HepG2 (cell line): ENCODE data around the gene MNT. TPM values are rescaled to one million over a fixed set of nuclear protein-coding genes. Genes with fewer than 3 reads are reported as not detected.

ENCODE experiments used
- CAMTA2 ChIP-seq: sonication (generic); formaldehyde crosslinking; IDR thresholded peaks from 2 replicates; pipeline ENCODE4 v1.4.0; 2020; ENCODE audit warnings: mild to moderate bottlenecking, missing genetic modification reagents, borderline replicate concordance
- CREB3 ChIP-seq: sonication (generic); formaldehyde crosslinking; IDR thresholded peaks from 2 replicates; pipeline ENCODE4 v1.5.0; 2020; ENCODE audit warnings: missing genetic modification reagents
- GATAD2A ChIP-seq: IDR thresholded peaks from 2 replicates; pipeline ENCODE4 v1.6.1; 2016
- HOXA5 ChIP-seq: sonication (generic); formaldehyde crosslinking; IDR thresholded peaks from 2 replicates; pipeline ENCODE4 v1.4.0; 2020; ENCODE audit warnings: missing genetic modification reagents
- HOXA7 ChIP-seq: sonication (generic); formaldehyde crosslinking; IDR thresholded peaks from 2 replicates; pipeline ENCODE4 v1.8.1; 2022; ENCODE audit warnings: mild to moderate bottlenecking, missing genetic modification reagents, moderate library complexity
- IRF2 ChIP-seq: IDR thresholded peaks from 2 replicates; pipeline ENCODE4 v1.6.1; 2018; ENCODE audit warnings: missing genetic modification reagents, missing compliant biosample characterization
- LCORL ChIP-seq, 2 experiments: fragments of 450-650 bp in 1 of 2; sonication (generic) in 1 of 2; formaldehyde crosslinking in 1 of 2; IDR thresholded peaks; 2 replicates each; pipeline versions ENCODE4 v1.5.0 to v1.6.1; 2017 to 2020; ENCODE audit warnings: antibody characterized with exemption in 1 of 2, missing genetic modification reagents in 1 of 2
- PAX8 ChIP-seq: sonication (generic); formaldehyde crosslinking; IDR thresholded peaks from 2 replicates; pipeline ENCODE4 v1.8.0; 2022; ENCODE audit warnings: mild to moderate bottlenecking, missing genetic modification reagents, borderline replicate concordance
- RARG ChIP-seq: sonication (generic); formaldehyde crosslinking; IDR thresholded peaks from 2 replicates; pipeline ENCODE4 v1.4.0; 2020; ENCODE audit warnings: low read depth, mild to moderate bottlenecking, missing genetic modification reagents
- SKIL ChIP-seq: sonication (generic); formaldehyde crosslinking; IDR thresholded peaks from 2 replicates; pipeline ENCODE4 v1.8.0; 2022; ENCODE audit warnings: missing genetic modification reagents, mild to moderate bottlenecking, moderate library complexity, borderline replicate concordance
- SP2 ChIP-seq: sonication (generic); formaldehyde crosslinking; IDR thresholded peaks from 2 replicates; pipeline ENCODE4 v1.5.1; 2020; ENCODE audit warnings: mild to moderate bottlenecking, missing genetic modification reagents
- SRSF4 ChIP-seq: fragments of 200-400 bp; formaldehyde crosslinking; IDR thresholded peaks from one replicate; pipeline ENCODE4 v1.6.1; 2018; ENCODE audit warnings: mild to moderate bottlenecking, low read depth, low read length, moderate library complexity; ENCODE audit not compliant: poor library complexity, severe bottlenecking
- THRA ChIP-seq: sonication (generic); formaldehyde crosslinking; IDR thresholded peaks from 2 replicates; pipeline ENCODE4 v1.4.0; 2020; ENCODE audit warnings: missing genetic modification reagents, borderline replicate concordance
- ZGPAT ChIP-seq: IDR thresholded peaks from 2 replicates; pipeline ENCODE4 v1.6.1; 2016; ENCODE audit warnings: mild to moderate bottlenecking
- ZMAT3 ChIP-seq: sonication (generic); formaldehyde crosslinking; conservative IDR thresholded peaks from 2 replicates; pipeline ENCODE4 v1.7.0; 2021; ENCODE audit warnings: missing genetic modification reagents
- ZNF547 ChIP-seq: sonication (generic); formaldehyde crosslinking; IDR thresholded peaks from 2 replicates; pipeline ENCODE4 v1.5.1; 2020; ENCODE audit warnings: mild to moderate bottlenecking, missing genetic modification reagents
- ZNF607 ChIP-seq: sonication (generic); formaldehyde crosslinking; IDR thresholded peaks from 2 replicates; pipeline ENCODE4 v1.5.1; 2020; ENCODE audit warnings: missing genetic modification reagents, mild to moderate bottlenecking, borderline replicate concordance
- ZNF777 ChIP-seq: sonication (generic); formaldehyde crosslinking; IDR thresholded peaks from 2 replicates; pipeline ENCODE4 v1.4.0; 2020; ENCODE audit warnings: missing genetic modification reagents
- polyA plus RNA-seq, 8 experiments: library from polyadenylated mRNA; depleted of rRNA in 3 of 8; stranded (reverse) in 7 of 8; unstranded in 1 of 8; fragments of >200 nt; fragmentation: Illumina TruSeq in 4 of 8; extraction: Trizol in 4 of 8; gene quantifications; 2 replicates each; pipeline versions ENCODE4 v1.2.1 to v1.2.3, GENCODE V29; 2011 to 2016; ENCODE audit warnings: low read depth in 4 of 8, missing spikeins in 1 of 8, mixed read lengths in 1 of 8; ENCODE audit not compliant: insufficient read depth in 1 of 8
- total RNA-seq, 5 experiments: library from RNA; depleted of rRNA; stranded (reverse); fragments of >200 nt; fragmentation: Illumina TruSeq; extraction: Trizol; gene quantifications; 2 replicates each; pipeline ENCODE4 v1.2.3, GENCODE V29; 2016; ENCODE audit warnings: low read depth in 1 of 5

MNT gene
- total and polyA plus RNA-seq, 2 of the 13 experiments (the other 11 are each of a cell fraction or from before 2014, with no cell fraction given), result 2.1 to 3.5 TPM

GRCh38 chr17:2336852-2337543 lies 63.9 kb downstream of the MNT start, which contains the start of gene SGSM2 (continued):
- TF ChIP-seq THRA, result no peak
- TF ChIP-seq ZNF607, result no peak
- 0 out of 2 replicates have a peak, but pooled peaks have one; percentile 19 for TF ChIP-seq ZNF547 (CRISPR knock-in tag)
- peak; percentile 97 for TF ChIP-seq ZNF777
- TF ChIP-seq ZGPAT, result 0 out of 2 replicates have a peak, but pooled peaks have one; percentile 12
- TF ChIP-seq CAMTA2, result 0 out of 2 replicates have a peak, but pooled peaks have one; percentile 27
- TF ChIP-seq SP2 (CRISPR knock-in tag), result no peak
- no peak for TF ChIP-seq IRF2 (CRISPR knock-in tag)
- no peak for TF ChIP-seq HOXA7 (CRISPR knock-in tag)
- no peak for TF ChIP-seq GATAD2A (CRISPR knock-in tag)
- TF ChIP-seq HOXA5 (CRISPR knock-in tag), result no peak
- no peak for TF ChIP-seq SRSF4
- no peak for TF ChIP-seq LCORL (IDR thresholded peaks at IDR 0.05)
- no peak for TF ChIP-seq LCORL (CRISPR knock-in tag; IDR thresholded peaks at IDR 0.05)
- no peak for TF ChIP-seq PAX8 (CRISPR knock-in tag)
- TF ChIP-seq ZMAT3 (CRISPR knock-in tag), result no peak
- no peak for TF ChIP-seq SKIL (CRISPR knock-in tag)
- TF ChIP-seq RARG, result 0 out of 2 replicates have a peak, but pooled peaks have one; percentile 6
- no peak for TF ChIP-seq CREB3 (CRISPR knock-in tag)
